Activated gamma-delta T cell treated with anti-CD3 and anti-CD28 coated beads, Interleukin-2, amount 50 U/mL, for 16 hours (primary cell): ENCODE data around the gene ITM2B.
"Not testable (repeated sequence)": the region's sequence is repeated elsewhere in the genome, so short reads cannot be mapped to it uniquely, and the experiment has no call there.

Experiments used
- DNase-seq: peaks from one replicate; pipeline ENCODE4 v3.0.0-alpha.2; 2020; ENCODE audit warnings: low read depth

ITM2B gene

GRCh38 chr13:48224701-48225100 lies 8.3 kb upstream of the ITM2B start:
- no peak for DNase-seq

DNA sequence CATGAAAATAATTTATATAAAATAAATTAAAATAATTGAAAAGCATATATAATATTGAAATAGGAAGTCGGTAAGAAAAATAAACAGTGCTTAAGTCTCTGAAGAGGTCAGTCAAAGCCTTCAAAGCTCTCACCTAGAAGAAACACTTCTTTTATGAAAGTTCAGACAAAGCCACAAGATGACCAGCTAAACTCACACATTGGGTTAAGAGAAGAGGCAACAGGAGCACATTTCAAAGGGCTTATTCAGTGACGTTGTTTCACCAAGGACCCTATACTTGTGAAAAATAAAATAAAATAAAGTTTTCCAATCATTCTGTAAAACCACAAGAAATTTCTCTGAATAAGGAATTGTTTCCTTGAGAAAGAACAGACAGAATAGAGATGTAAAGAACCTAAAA lies 2.5 kb upstream of the ITM2B start:
- DNase-seq, result no peak

DNA sequence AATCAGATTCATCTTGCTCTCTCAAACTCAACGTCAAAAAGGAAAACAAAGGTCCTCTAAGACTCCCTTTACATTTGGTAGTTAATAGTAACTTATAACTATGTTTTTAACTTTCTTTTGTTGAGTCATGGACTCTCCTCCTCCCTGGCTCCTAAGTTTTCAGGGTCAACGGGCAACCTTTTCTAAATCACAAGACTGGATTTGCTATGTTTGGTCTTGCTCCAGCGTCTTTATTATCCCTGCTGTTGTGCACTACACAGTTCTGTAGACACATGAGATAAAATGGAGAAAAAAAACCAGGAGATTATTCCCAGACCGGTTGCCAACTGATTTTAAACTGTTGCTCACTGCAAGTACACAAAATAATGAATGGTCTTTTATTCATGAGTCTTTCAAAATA lies 1.9 kb upstream of the ITM2B start:
- no peak for DNase-seq

- DNase-seq, result no peak
Measured at GRCh38 chr13:48231933-48232332, 1.1 kb upstream of the ITM2B start.

- no peak for DNase-seq
Measured at GRCh38 chr13:48232420-48233045, 473 bp upstream of the ITM2B start.

DNA sequence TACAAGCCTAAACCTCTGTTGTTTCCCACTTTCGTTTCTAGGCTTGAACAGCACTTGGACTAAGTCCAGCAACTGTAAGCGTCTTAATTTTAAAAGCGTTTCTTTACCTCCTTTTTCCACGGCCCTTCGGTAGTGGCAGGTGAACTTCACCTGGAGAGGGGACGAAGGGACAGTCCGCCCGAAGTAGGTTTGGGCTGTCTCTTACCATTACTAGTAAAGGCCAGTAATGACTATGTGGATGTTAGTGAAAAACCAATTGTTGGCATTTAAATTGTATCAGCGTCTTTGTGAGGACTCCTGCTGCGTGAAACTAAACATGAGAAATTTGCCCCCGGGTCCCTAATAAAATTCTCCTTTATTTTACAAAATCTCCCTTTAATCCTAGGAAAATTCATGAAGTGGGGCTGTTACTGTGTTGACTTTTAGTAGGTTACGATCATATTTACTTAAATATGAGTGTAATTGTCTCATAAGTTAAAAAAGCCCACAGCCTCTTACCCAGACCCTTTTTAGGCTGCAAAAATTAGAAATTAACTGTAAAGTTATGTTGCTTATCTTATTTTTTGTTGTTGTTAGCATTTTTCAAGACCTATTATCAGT lies 983 bp downstream of the ITM2B start:
- DNase-seq, result no peak

GRCh38 chr13:48234566-48235340 lies 1.7 kb downstream of the ITM2B start:
- no peak for DNase-seq

DNA sequence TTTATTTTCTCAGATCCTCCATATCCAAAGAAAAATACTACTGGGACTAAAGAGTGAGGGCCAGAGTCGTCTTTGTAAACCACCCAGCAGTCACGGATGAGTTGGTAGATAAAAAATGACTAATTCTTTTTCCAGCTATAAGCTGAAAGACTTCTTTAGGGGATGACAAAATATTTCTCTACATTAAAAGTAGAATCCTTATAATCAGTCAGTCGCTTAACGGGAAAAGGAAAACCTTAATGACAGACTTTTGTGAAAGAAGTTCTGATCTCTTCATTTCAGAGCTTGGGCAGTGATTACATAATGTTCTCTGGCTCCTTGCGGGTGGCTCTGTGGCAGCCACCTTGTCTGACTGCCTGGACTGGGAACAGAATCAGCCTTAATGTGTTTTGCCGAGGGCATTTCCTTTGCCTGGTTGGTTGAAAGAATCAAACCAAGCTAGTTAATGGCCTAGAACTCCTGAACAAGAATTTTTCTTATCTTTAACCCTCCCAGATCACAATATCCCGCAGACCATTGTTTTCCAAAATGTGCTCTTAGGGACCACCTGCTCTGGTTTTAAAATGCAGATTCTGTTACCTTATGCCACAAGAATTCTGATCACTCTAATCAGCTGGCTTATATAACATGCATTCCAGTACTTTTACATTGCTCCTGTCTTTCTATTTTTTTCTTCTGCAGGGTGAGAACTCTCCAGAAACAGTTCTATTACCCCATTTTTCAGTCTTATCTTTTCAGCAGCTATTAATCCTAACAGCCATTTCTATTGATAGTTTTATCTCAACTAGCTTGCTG lies 2.5 kb downstream of the ITM2B start:
- DNase-seq, result no peak

GRCh38 chr13:48236528-48237353 lies 3.7 kb downstream of the ITM2B start:
- no peak for DNase-seq

DNA sequence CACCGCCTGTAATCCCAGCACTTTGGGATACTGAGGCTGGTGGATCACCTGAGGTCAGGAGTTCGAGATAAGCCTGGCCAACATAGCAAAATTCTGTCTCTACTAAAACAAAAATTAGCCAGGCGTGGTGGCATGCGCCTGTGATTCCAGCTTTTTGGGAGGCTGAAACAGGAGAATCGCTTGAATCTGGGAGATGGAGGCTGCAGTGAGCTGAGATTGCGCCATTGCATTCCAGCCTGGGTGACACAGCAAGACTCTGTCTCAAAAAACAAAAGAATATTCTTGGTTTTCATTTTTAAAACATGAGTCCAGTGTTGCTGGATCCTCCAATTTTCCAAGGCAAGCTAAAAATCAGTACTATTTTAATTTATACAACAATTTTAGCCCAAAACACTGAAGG lies 6.4 kb downstream of the ITM2B start:
- DNase-seq, result not testable (repeated sequence)

DNA sequence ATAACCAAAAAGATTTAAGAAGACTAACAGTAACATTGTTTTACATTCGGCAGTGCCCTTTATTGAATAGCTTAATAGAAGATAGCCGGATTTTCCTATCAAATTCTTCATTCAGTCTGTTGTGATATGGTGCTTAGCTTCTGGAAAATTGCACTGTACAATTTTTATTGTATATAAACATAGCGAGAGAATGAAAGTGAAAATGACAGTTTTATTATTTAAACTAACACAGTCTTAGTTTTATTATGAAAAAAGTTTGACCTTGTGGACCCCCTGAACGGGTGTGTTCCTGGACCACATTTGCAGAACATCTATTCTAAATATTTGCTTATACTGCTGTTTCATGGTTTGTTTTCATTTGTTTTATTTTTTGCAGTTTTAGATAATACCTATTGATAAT lies 8.6 kb downstream of the ITM2B start:
- DNase-seq, result no peak

DNA sequence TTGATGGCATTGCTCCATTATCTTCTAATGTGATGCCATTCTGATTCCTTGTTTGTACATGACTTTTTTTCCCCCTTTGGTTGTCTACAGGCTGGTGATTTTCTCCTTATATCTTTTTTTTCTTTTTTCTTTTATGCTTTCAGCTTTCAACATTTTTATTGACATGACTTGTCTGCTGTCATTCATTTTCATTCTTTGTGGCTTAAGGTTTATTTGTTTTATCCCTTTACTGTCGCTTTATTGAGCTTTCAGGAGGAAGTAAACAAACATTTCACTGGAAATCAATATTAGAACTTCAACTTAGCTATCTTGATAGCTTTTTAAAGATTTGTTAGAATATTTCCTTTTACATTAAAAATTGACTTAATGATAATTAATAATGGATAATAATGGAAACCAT lies 9.7 kb downstream of the ITM2B start:
- no peak for DNase-seq

DNA sequence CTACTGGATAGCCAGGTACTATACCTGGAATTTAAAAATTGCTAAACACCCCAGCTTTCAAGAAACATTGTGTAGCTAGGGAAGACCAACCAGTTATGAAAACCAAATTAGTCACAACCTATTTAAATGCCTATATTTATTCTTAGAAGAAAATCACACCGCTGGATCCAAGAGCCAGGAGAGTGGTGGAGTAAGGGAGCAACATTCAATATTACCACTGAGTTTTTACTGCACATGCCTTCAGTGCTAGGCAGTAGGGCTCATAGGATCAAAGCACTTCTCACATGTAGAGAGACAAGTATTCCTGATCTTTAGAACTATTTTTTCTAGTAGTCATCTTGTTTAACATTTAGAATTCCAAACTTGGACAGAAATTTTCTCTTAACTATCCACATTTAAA lies 11.2 kb downstream of the ITM2B start:
- no peak for DNase-seq

DNA sequence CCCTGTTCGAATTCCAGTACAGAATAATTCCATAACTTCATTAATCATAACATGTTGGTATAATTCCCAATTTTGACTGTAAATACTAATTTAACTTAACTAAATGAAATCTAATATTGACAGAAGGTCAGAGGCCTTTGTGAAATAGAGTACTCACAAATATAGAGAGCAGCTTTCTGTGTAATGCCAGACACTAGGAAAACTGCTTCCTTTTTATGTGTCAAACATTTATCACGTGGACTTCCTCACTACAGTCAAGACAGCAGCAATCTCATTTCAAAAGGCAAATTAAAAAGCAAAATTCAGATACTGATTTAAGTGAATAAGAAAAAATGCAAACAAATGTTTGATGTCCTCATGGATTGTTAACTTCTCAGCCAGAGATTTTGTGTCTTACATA lies 13.1 kb downstream of the ITM2B start:
- DNase-seq, result no peak

DNA sequence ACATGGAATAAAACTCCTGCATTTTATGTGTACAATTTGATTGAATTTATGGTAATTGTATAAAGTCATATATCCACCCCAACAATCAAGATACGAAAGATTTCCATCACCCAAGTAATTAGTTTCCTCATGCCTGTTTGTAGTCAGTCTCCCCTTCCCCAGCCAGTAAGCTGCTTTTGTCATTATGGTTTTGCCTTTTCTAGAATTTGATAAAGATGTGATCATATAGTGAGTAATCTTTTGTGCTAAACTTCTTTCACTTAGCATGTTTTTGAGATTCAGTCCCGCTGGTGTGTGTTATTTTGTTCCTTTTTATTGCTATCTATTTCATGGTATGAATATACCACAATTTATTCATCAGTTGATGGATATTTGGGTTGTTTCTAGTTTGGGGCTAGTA lies 16.0 kb downstream of the ITM2B start:
- no peak for DNase-seq

- DNase-seq, result no peak
Measured at GRCh38 chr13:48251611-48252081, 18.6 kb downstream of the ITM2B start.

- DNase-seq, result no peak
Measured at GRCh38 chr13:48252176-48252575, 19.2 kb downstream of the ITM2B start.

GRCh38 chr13:48253849-48254248 lies 20.8 kb downstream of the ITM2B start:
- DNase-seq, result no peak

- DNase-seq, result no peak
Measured at GRCh38 chr13:48255090-48255489, 22.1 kb downstream of the ITM2B start.

DNA sequence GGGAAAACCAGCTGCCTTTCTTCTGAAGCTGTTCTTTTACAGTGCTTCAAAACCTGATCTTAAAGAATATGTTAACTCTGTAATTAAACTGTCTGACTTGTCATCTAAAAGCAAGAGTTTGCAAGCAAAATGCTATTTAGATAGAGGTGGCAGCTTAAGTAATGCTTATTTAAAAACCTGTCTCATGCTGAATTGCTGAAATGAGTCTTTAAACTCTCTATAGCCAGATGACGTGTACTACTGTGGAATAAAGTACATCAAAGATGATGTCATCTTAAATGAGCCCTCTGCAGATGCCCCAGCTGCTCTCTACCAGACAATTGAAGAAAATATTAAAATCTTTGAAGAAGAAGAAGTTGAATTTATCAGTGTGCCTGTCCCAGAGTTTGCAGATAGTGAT lies 22.9 kb downstream of the ITM2B start:
- no peak for DNase-seq

- DNase-seq, result no peak
Measured at GRCh38 chr13:48258002-48258401, 25.0 kb downstream of the ITM2B start.

GRCh38 chr13:48258430-48258829 lies 25.4 kb downstream of the ITM2B start:
- DNase-seq, result no peak
